GM23248 (cell line): ENCODE results near the gene CYP3A7.

ENCODE experiments used
- EZH2 ChIP-seq: fragments of 200-600 bp; sonication (generic); IDR thresholded peaks from 2 replicates; pipeline ENCODE4 v1.6.1; 2018; ENCODE audit warnings: antibody characterized with exemption, mild to moderate bottlenecking; ENCODE audit not compliant: insufficient read depth, poor library complexity, severe bottlenecking
- EZH2phosphoT487 ChIP-seq: fragments of 200-600 bp; sonication (generic); IDR thresholded peaks from 2 replicates; pipeline ENCODE4 v1.6.1; 2018; ENCODE audit warnings: antibody characterized with exemption, moderate library complexity, mild to moderate bottlenecking, low read depth; ENCODE audit not compliant: insufficient read depth

GRCh38 chr7:99694201-99694911, 40.6 kb downstream of the CYP3A7 start:
- TF ChIP-seq EZH2, result no peak
- no peak for TF ChIP-seq EZH2phosphoT487
